ENCODE results near the gene ALDH4A1. TPM values are rescaled to one million over a fixed set of nuclear protein-coding genes. Genes with fewer than 3 reads are reported as not detected.

The ALDH4A1 gene
- total RNA-seq, 2 donors from 2014 or later: 4.7 to 15.5 TPM

DNA sequence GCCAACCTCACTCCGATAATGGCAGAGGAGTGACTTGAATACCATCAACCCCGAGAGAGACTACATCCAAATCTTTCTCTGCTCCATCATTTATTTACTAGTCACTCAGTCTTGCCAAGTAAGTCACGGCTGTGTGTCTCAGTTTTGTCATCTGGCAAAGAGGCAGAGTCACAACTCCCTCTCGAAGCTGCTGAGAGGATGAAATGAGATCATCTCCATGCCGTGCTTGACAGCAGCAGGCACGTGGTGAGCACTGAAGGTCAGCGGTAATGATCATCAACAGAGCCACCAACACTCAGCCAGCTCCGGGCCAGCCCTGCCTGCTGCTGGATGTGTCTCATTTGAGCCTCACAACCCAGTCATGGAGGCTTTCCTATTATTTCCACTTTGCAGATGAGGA is 19.9 kb downstream of the ALDH4A1 start:
- Histone ChIP-seq H3K36me3 (replicated peaks in 1 of 2; ENCODE audit: insufficient read depth in 1 of 2, low read depth in 2 of 2) (no peaks in the 10 kb centered on the region), H3K4me3 (no peak overlapping the region), H3K27me3 (no peaks in the 10 kb centered on the region), H3K9me3 (no peaks in the 10 kb centered on the region), H3K27ac (no peak overlapping the region), H3K4me1 (peaks cover 5% of the 10 kb centered on the region)
- intact Hi-C loops (cut with DNase I): loop anchor here (10.0 kb wide), 1 partner anchor 212 kb away; no protein-coding TSS in a partner anchor
- ATAC-seq (no peak), DNase-seq (no peak)
- 81 to 86% methylated on average over 8 of the region's 8 CpGs for WGBS, 2 donors
- TF ChIP-seq POLR2A (IDR thresholded peaks at IDR 0.05): no peak
- TF ChIP-seq, protein P1, sequence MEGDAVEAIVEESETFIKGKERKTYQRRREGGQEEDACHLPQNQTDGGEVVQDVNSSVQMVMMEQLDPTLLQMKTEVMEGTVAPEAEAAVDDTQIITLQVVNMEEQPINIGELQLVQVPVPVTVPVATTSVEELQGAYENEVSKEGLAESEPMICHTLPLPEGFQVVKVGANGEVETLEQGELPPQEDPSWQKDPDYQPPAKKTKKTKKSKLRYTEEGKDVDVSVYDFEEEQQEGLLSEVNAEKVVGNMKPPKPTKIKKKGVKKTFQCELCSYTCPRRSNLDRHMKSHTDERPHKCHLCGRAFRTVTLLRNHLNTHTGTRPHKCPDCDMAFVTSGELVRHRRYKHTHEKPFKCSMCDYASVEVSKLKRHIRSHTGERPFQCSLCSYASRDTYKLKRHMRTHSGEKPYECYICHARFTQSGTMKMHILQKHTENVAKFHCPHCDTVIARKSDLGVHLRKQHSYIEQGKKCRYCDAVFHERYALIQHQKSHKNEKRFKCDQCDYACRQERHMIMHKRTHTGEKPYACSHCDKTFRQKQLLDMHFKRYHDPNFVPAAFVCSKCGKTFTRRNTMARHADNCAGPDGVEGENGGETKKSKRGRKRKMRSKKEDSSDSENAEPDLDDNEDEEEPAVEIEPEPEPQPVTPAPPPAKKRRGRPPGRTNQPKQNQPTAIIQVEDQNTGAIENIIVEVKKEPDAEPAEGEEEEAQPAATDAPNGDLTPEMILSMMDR (IDR thresholded peaks at IDR 0.05): no peak

DNA sequence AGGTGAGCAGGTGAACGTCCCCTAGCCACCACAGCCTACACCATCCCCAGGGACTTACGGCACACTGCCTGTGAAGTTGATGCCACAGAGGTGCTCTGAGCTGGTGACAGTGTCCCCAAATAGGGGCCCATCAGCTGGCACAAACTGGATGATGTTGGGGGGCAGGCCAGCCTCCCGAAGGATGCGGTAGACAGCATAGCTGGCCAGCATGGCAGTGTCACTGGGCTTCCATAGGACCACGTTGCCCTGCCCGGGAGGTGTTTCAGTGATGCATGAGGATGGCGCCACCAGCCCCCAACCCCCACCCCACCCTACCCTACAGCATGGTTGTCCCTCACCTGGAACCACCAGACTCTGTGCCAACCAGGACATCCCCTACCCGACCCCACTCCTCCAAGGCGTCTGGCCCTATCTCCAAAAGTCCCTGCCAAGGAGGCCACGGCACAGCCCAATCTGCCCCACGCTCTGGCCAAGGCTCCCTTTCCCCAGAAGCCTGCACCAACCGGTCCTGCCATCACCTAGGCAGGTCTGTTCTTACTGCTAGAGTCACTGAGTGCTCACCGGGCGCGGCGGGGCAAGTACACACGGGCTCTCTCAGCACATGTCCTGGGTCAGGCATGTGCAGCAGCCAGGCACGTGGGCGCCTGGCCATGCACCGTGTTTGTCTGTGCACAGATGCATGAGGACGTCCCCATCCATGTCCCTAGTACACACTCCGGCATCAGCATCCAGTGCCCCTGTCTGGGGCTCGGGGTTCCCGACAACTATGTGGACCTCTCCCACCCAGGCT is 20.5 kb downstream of the ALDH4A1 start:
- TF ChIP-seq, protein P1 (IDR thresholded peaks at IDR 0.05): no peak
- no peak for TF ChIP-seq POLR2A (IDR thresholded peaks at IDR 0.05)
- Histone ChIP-seq H3K36me3 (replicated peaks in 1 of 2; ENCODE audit: insufficient read depth in 1 of 2, low read depth in 2 of 2) (no peaks in the 10 kb centered on the region), H3K4me3 (no peak overlapping the region), H3K9me3 (no peaks in the 10 kb centered on the region), H3K4me1 (peaks cover 5% of the 10 kb centered on the region), H3K27ac (no peak overlapping the region), H3K27me3 (no peaks in the 10 kb centered on the region)
- WGBS, 2 donors: 89 to 93% methylated on average over 13 to 24 of the region's 24 CpGs
- intact Hi-C loops (cut with DNase I): loop anchor here (10.0 kb wide), 1 partner anchor 213 kb away; no protein-coding TSS in a partner anchor
- DNase-seq (no peak), ATAC-seq (no peak)

DNA sequence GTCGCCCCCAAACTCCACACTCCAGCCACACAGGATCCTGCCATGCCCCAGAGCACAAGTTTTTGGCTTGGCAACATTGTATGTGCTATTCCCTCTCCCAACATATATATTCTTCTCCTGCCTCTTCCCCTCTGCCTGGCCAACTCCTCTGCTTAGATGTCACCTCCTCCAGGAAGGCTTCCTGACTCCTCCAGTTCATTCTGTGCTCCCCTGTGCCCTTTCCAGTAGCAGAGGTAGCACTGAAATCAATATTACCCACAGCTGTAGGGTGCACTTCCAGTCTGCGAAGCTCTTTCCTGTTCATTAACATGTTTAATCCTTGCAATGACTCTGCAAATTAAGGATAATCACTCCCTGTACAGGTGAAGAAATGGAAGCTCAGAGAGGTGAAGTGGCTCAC is 21.2 kb downstream of the ALDH4A1 start:
- H3K4me3 ChIP-seq: no peak overlapping the region
- H3K27me3 ChIP-seq: no peaks in the 10 kb centered on the region
- ATAC-seq: no peak
- intact Hi-C loops (cut with DNase I): loop anchor here (10.0 kb wide), 1 partner anchor 214 kb away; no protein-coding TSS in a partner anchor
- DNase-seq: no peak
- peaks cover 5% of the 10 kb centered on the region for H3K4me1 ChIP-seq
- no peaks in the 10 kb centered on the region for H3K36me3 ChIP-seq (replicated peaks in 1 of 2; ENCODE audit: insufficient read depth in 1 of 2, low read depth in 2 of 2)
- no peaks in the 10 kb centered on the region for H3K9me3 ChIP-seq
- 92 to 97% methylated on average over 2 of the region's 2 CpGs for WGBS, 2 donors
- no peak for TF ChIP-seq POLR2A (IDR thresholded peaks at IDR 0.05)
- TF ChIP-seq, protein P1 (IDR thresholded peaks at IDR 0.05): no peak
- no peak overlapping the region for H3K27ac ChIP-seq

DNA sequence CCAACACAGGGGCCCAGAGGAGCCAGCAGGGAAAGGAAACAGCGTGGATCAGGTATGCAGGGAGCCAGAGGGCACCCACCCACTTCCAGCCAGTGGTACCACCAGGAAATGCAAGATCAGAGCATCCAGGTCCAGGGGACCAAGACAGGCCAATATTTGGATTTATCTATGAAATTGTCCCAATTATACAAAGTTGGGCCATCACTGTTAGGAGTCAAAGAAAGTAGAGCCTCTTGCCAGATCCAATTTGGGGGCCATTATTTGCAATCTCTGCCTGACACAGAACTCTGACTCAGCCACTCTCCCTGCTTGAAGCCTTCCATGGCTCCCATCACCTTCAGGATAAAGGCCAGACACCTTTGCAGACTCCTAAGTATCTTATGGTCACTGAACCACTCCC is 21.8 kb downstream of the ALDH4A1 start:
- no peak overlapping the region for H3K27ac ChIP-seq
- no peak for TF ChIP-seq POLR2A (IDR thresholded peaks at IDR 0.05)
- TF ChIP-seq, protein P1 (IDR thresholded peaks at IDR 0.05): no peak
- intact Hi-C loops (cut with DNase I): loop anchor here (10.0 kb wide), 1 partner anchor 214 kb away; no protein-coding TSS in a partner anchor
- WGBS, 2 donors: 100% methylated on average over 1 of the region's 1 CpG
- H3K27me3 ChIP-seq: no peaks in the 10 kb centered on the region
- no peaks in the 10 kb centered on the region for H3K9me3 ChIP-seq
- DNase-seq (no peak), ATAC-seq (no peak)
- peaks cover 5% of the 10 kb centered on the region for H3K4me1 ChIP-seq
- H3K36me3 ChIP-seq (replicated peaks in 1 of 2; ENCODE audit: insufficient read depth in 1 of 2, low read depth in 2 of 2): no peaks in the 10 kb centered on the region
- no peak overlapping the region for H3K4me3 ChIP-seq
